IMR-90 (cell line): ENCODE results near the gene HYKK. TPM values are rescaled to one million over a fixed set of nuclear protein-coding genes. Genes with fewer than 3 reads are reported as not detected.
A peak's percentile ranks its signal among the peaks of the same experiment; 100 is the strongest.

ENCODE experiments used
- ATAC-seq: fragments of 200-7000 bp; cut with Tn5 transposase; 2 replicates; pipeline ENCODE4 v1.9.1; 2020; ENCODE audit warnings: low read depth, mild to moderate bottlenecking, moderate library complexity
- BruUV-seq: library from RNA; stranded (reverse); fragments of 400-500 nt; replicated peaks from 2 replicates; lab custom pipeline; 2021; lab: Mats Ljungman, UMichigan
- CTCF ChIA-PET: fragments of 300-600 bp; formaldehyde crosslinking; extraction: SDS; loops from one replicate; lab custom pipeline; 2021; ENCODE audit warnings: antibody characterized with exemption; lab: Yijun Ruan, JAX
- POLR2A ChIA-PET: fragments of 300-600 bp; sonication (Branson Sonifier 250); formaldehyde crosslinking; loops from one replicate; lab custom pipeline; 2022; ENCODE audit warnings: antibody characterized with exemption; ENCODE audit not compliant: unreplicated experiment; lab: Charles Lee
- DNase-seq: peaks from one replicate; pipeline ENCODE4 v3.0.0; 2013
- H2AFZ ChIP-seq: replicated peaks from 2 replicates; pipeline ENCODE3; 2013; ENCODE audit warnings: low read length, mild to moderate bottlenecking; ENCODE audit not compliant: poor library complexity
- H2AK5ac ChIP-seq: 2 replicates; pipeline ENCODE4 v1.6.1; 2013; ENCODE audit warnings: low read depth, low read length, inconsistent platforms
- H2AK9ac ChIP-seq: replicated peaks from 2 replicates; pipeline ENCODE3; 2013; ENCODE audit warnings: mild to moderate bottlenecking, low read depth, low read length, moderate library complexity; ENCODE audit not compliant: poor library complexity
- H2BK120ac ChIP-seq: 2 replicates; pipeline ENCODE4 v1.6.1; 2013; ENCODE audit warnings: low read depth, low read length, inconsistent platforms
- H2BK15ac ChIP-seq: 3 replicates; pipeline ENCODE4 v1.6.1; 2013; ENCODE audit warnings: low read depth, low read length, inconsistent platforms
- H2BK20ac ChIP-seq: 2 replicates; pipeline ENCODE4 v1.6.1; 2013; ENCODE audit warnings: low read depth, mild to moderate bottlenecking, inconsistent platforms, low read length, moderate library complexity
- H2BK5ac ChIP-seq: 2 replicates; pipeline ENCODE4 v1.6.1; 2013; ENCODE audit warnings: mild to moderate bottlenecking, low read depth, low read length, inconsistent platforms; ENCODE audit not compliant: poor library complexity, severe bottlenecking
- H3K14ac ChIP-seq: replicated peaks from 2 replicates; pipeline ENCODE4 v1.6.1; 2013; ENCODE audit warnings: low read depth, low read length, inconsistent platforms
- H3K18ac ChIP-seq: 2 replicates; pipeline ENCODE4 v1.6.1; 2013; ENCODE audit warnings: low read depth, low read length, control low read depth
- H3K23ac ChIP-seq: 2 replicates; pipeline ENCODE4 v1.6.1; 2013; ENCODE audit warnings: low read depth, low read length, inconsistent platforms
- H3K27ac ChIP-seq: 2 replicates; pipeline ENCODE4 v1.5.1; 2013; ENCODE audit warnings: mild to moderate bottlenecking, control low read depth, low read length; ENCODE audit not compliant: insufficient read depth
- H3K27me3 ChIP-seq: 2 replicates; pipeline ENCODE4 v1.6.1; 2013; ENCODE audit warnings: low read length; ENCODE audit not compliant: control insufficient read depth, insufficient read depth
- H3K36me3 ChIP-seq: 2 replicates; pipeline ENCODE4 v1.6.1; 2013; ENCODE audit warnings: low read length, mixed read lengths; ENCODE audit not compliant: control insufficient read depth, insufficient read depth
- H3K4ac ChIP-seq: 2 replicates; pipeline ENCODE4 v1.6.1; 2013; ENCODE audit warnings: low read depth, low read length, inconsistent platforms
- H3K4me1 ChIP-seq: 2 replicates; pipeline ENCODE4 v1.6.1; 2013; ENCODE audit warnings: low read length, mixed read lengths; ENCODE audit not compliant: control insufficient read depth, insufficient read depth
- H3K4me2 ChIP-seq: 2 replicates; pipeline ENCODE4 v1.6.1; 2013; ENCODE audit warnings: low read depth, mild to moderate bottlenecking, control low read depth, low read length, moderate library complexity
- H3K4me3 ChIP-seq: 2 replicates; pipeline ENCODE4 v1.5.1; 2013; ENCODE audit warnings: low read depth, mild to moderate bottlenecking, control low read depth, low read length, moderate library complexity; ENCODE audit not compliant: insufficient read depth
- H3K56ac ChIP-seq: 2 replicates; pipeline ENCODE4 v1.6.1; 2013; ENCODE audit warnings: low read length, inconsistent platforms; ENCODE audit not compliant: insufficient read depth; ENCODE audit errors: extremely low read depth
- H3K79me1 ChIP-seq, 2 experiments: 2 replicates each; pipeline ENCODE4 v1.6.1; 2013; ENCODE audit warnings: low read length in 2 of 2, inconsistent platforms in 1 of 2, low read depth in 1 of 2
- H3K9ac ChIP-seq: 2 replicates; pipeline ENCODE4 v1.6.1; 2013; ENCODE audit warnings: low read depth, low read length, control low read depth
- H3K9me1 ChIP-seq: 2 replicates; pipeline ENCODE4 v1.6.1; 2013; ENCODE audit warnings: low read length, inconsistent platforms; ENCODE audit not compliant: insufficient read depth
- H3K9me3 ChIP-seq: 2 replicates; pipeline ENCODE4 v1.6.1; 2013; ENCODE audit warnings: low read length; ENCODE audit not compliant: control insufficient read depth, insufficient read depth
- H4K20me1 ChIP-seq: 2 replicates; pipeline ENCODE4 v1.6.1; 2013; ENCODE audit warnings: low read length, inconsistent platforms; ENCODE audit not compliant: insufficient read depth
- H4K5ac ChIP-seq: 2 replicates; pipeline ENCODE4 v1.6.1; 2013; ENCODE audit warnings: mild to moderate bottlenecking, low read depth, low read length, control low read depth
- H4K8ac ChIP-seq, 2 experiments: 2 replicates each; pipeline ENCODE4 v1.6.1; 2013; ENCODE audit warnings: low read depth in 2 of 2, low read length in 2 of 2, control low read depth in 1 of 2, inconsistent platforms in 1 of 2
- H4K91ac ChIP-seq: 2 replicates; pipeline ENCODE4 v1.6.1; 2013; ENCODE audit warnings: low read depth, low read length, inconsistent platforms; ENCODE audit not compliant: insufficient read depth
- BHLHE40 ChIP-seq: fragments of 150-350 bp; IDR thresholded peaks from 2 replicates; pipeline ENCODE4 v1.6.1; 2016; ENCODE audit warnings: mild to moderate bottlenecking, low read depth, low read length
- CHD1 ChIP-seq: IDR thresholded peaks from 2 replicates; pipeline ENCODE4 v1.6.1; 2012; ENCODE audit warnings: low read depth, low read length, improper control_type of control experiment
- FOS ChIP-seq: fragments of 150-350 bp; IDR thresholded peaks from 2 replicates; pipeline ENCODE4 v1.6.1; 2016; ENCODE audit warnings: low read depth, low read length
- MAFK ChIP-seq: IDR thresholded peaks from 2 replicates; pipeline ENCODE4 v1.6.1; 2012; ENCODE audit warnings: low read depth, low read length, improper control_type of control experiment
- MAZ ChIP-seq: IDR thresholded peaks from 2 replicates; pipeline ENCODE4 v1.6.1; 2012; ENCODE audit warnings: low read depth, mild to moderate bottlenecking, low read length, improper control_type of control experiment, moderate library complexity, borderline replicate concordance
- MXI1 ChIP-seq: IDR thresholded peaks from 2 replicates; pipeline ENCODE4 v1.6.1; 2012; ENCODE audit warnings: low read depth, mild to moderate bottlenecking, low read length, moderate library complexity, borderline replicate concordance
- NFE2L2 ChIP-seq: fragments of 150-350 bp; IDR thresholded peaks from 2 replicates; pipeline ENCODE4 v1.6.1; 2016; ENCODE audit warnings: low read depth, mild to moderate bottlenecking, low read length
- POLR2A ChIP-seq: IDR thresholded peaks from 2 replicates; pipeline ENCODE4 v1.6.1; 2012; ENCODE audit warnings: mild to moderate bottlenecking, low read depth, low read length
- RAD21 ChIP-seq: IDR thresholded peaks from 2 replicates; pipeline ENCODE4 v1.6.1; 2012; ENCODE audit warnings: low read length, improper control_type of control experiment
- RCOR1 ChIP-seq: IDR thresholded peaks from 2 replicates; pipeline ENCODE4 v1.6.1; 2012; ENCODE audit warnings: mild to moderate bottlenecking, low read length, improper control_type of control experiment; ENCODE audit not compliant: insufficient replicate concordance
- RFX5 ChIP-seq: IDR thresholded peaks from 2 replicates; pipeline ENCODE4 v1.8.0; 2012; ENCODE audit warnings: low read depth, mild to moderate bottlenecking, low read length, moderate library complexity
- SMC3 ChIP-seq: fragments of 150-350 bp; IDR thresholded peaks from 2 replicates; pipeline ENCODE4 v1.6.1; 2016; ENCODE audit warnings: low read depth, mild to moderate bottlenecking, antibody characterized with exemption, low read length, moderate library complexity
- WGBS, 2 experiments: methylation state at CpG; one replicate each; pipeline versions ENCODE4 v1.1.5 to v1.1.7; 2013; ENCODE audit warnings: missing lambda C conversion rate in 2 of 2; ENCODE audit not compliant: insufficient read length in 1 of 2; ENCODE audit errors: extremely low coverage in 2 of 2; 5-methylcytosine and 5-hydroxymethylcytosine counted together
- dilution Hi-C: fragments of 300-500 bp; cut with HindIII; formaldehyde crosslinking; loops from one replicate; pipeline ENCODE4 v1.14.3; 2018; ENCODE audit warnings: low sequenced_read_pairs; ENCODE audit not compliant: unreplicated experiment
- in situ Hi-C: fragments of 300-500 bp; cut with MboI; formaldehyde crosslinking; loops from 3 replicates; pipeline ENCODE4 v1.14.3; 2019; ENCODE audit warnings: low sequenced_read_pairs, inconsistent platforms, mixed read lengths
- intact Hi-C: fragments of 100-400 bp; cut with micrococcal nuclease; formaldehyde crosslinking; loops from 2 replicates; pipeline ENCODE4 v1.10.0; 2022
- polyA plus RNA-seq, 3 experiments: library from polyadenylated mRNA; depleted of rRNA; stranded (reverse); fragments of >200 nt; gene quantifications; 2 replicates each; pipeline ENCODE4 v1.2.3, GENCODE V29; 2012; ENCODE audit warnings: low replicate concordance in 1 of 3
- total RNA-seq: library from RNA; depleted of rRNA; stranded (reverse); fragments of >200 nt; gene quantifications from 2 replicates; pipeline ENCODE4 v1.2.3, GENCODE V29; 2012
- TF ChIP-seq, protein P1 (sequence below): fragments of 150-350 bp; IDR thresholded peaks from 2 replicates; pipeline ENCODE4 v1.6.1; 2017; ENCODE audit warnings: mild to moderate bottlenecking, antibody characterized with exemption, low read length, low read depth
- TF ChIP-seq, protein P2 (sequence below): conservative IDR thresholded peaks from 2 replicates; pipeline ENCODE4 v1.5.1; 2012; ENCODE audit warnings: mild to moderate bottlenecking, low read depth, low read length, improper control_type of control experiment
- TF ChIP-seq, protein P3 (sequence below): fragments of 150-350 bp; IDR thresholded peaks from 2 replicates; pipeline ENCODE4 v1.6.1; 2016; ENCODE audit warnings: low read depth, mild to moderate bottlenecking, low read length, moderate library complexity, borderline replicate concordance

HYKK gene
- total and polyA plus RNA-seq, 2 of the 4 experiments (the other 2 are of a cell fraction) = 3.8 to 5.6 TPM

DNA sequence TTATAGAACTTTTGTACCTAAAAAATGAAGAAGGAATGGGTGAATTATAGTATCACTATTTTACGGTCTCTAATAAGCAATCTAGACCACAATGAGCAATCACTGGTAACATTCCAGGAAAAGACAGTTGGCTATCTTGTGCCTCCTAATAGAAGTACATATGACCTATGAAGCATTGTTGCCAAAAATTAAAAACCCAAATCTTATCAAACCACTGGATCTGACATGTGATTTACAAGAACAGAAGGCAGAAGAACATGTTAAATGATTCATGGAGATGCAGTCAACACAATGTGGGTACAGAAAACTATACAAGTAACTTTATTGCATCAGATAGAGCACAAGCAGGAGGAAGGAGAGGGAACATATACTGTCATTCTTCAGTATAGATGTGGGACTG lies 14.5 kb upstream of the HYKK start:
- Histone ChIP-seq H2BK15ac (no peak overlapping the region), H3K56ac (no peak overlapping the region), H2BK120ac (no peak overlapping the region), H3K36me3 (peaks cover 37% of the 10 kb centered on the region), H3K4me2 (no peak overlapping the region), H3K9ac (no peak overlapping the region), H2AFZ (no peak overlapping the region), H3K4ac (no peak overlapping the region), H3K4me1 (no peaks in the 10 kb centered on the region), H3K14ac (no peak overlapping the region), H2BK20ac (no peak overlapping the region), H3K9me1 (no peaks in the 10 kb centered on the region), H4K5ac (no peak overlapping the region), H4K8ac (no peak overlapping the region), H3K23ac (no peak overlapping the region), H3K4me3 (no peak overlapping the region), H3K79me1 (peaks cover 3% of the 10 kb centered on the region in 2 experiments; a peak in 2 of 4 replicates), H3K18ac (no peak overlapping the region), H2BK5ac (no peak overlapping the region), H3K9me3 (no peaks in the 10 kb centered on the region), H3K27ac (no peak overlapping the region), H2AK5ac (no peak overlapping the region), H4K91ac (no peak overlapping the region), H3K27me3 (no peaks in the 10 kb centered on the region), H4K20me1 (no peaks in the 10 kb centered on the region), H2AK9ac (no peak overlapping the region)
- no CpG with 5 or more reads among the region's 1 CpG for WGBS, 2 experiments
- in situ Hi-C loops = no loop called here
- dilution Hi-C loops = no loop called here
- POLR2A ChIA-PET = no interaction called here
- intact Hi-C loops = no loop called here
- TF ChIP-seq, protein P1, sequence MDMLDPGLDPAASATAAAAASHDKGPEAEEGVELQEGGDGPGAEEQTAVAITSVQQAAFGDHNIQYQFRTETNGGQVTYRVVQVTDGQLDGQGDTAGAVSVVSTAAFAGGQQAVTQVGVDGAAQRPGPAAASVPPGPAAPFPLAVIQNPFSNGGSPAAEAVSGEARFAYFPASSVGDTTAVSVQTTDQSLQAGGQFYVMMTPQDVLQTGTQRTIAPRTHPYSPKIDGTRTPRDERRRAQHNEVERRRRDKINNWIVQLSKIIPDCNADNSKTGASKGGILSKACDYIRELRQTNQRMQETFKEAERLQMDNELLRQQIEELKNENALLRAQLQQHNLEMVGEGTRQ = no peak
- TF ChIP-seq, protein P2, sequence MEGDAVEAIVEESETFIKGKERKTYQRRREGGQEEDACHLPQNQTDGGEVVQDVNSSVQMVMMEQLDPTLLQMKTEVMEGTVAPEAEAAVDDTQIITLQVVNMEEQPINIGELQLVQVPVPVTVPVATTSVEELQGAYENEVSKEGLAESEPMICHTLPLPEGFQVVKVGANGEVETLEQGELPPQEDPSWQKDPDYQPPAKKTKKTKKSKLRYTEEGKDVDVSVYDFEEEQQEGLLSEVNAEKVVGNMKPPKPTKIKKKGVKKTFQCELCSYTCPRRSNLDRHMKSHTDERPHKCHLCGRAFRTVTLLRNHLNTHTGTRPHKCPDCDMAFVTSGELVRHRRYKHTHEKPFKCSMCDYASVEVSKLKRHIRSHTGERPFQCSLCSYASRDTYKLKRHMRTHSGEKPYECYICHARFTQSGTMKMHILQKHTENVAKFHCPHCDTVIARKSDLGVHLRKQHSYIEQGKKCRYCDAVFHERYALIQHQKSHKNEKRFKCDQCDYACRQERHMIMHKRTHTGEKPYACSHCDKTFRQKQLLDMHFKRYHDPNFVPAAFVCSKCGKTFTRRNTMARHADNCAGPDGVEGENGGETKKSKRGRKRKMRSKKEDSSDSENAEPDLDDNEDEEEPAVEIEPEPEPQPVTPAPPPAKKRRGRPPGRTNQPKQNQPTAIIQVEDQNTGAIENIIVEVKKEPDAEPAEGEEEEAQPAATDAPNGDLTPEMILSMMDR = no peak
- TF ChIP-seq FOS (no peak), POLR2A (no peak), RFX5 (no peak), SMC3 (no peak), MAFK (no peak), BHLHE40 (no peak), MAZ (no peak), RAD21 (no peak), RCOR1 (no peak), MXI1 (no peak), NFE2L2 (no peak), CHD1 (no peak)
- TF ChIP-seq, protein P3, sequence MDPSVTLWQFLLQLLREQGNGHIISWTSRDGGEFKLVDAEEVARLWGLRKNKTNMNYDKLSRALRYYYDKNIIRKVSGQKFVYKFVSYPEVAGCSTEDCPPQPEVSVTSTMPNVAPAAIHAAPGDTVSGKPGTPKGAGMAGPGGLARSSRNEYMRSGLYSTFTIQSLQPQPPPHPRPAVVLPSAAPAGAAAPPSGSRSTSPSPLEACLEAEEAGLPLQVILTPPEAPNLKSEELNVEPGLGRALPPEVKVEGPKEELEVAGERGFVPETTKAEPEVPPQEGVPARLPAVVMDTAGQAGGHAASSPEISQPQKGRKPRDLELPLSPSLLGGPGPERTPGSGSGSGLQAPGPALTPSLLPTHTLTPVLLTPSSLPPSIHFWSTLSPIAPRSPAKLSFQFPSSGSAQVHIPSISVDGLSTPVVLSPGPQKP = no peak
- peak; percentile 16 for DNase-seq
- no peak for ATAC-seq
- no TSS peak for BruUV-seq
- CTCF ChIA-PET = no interaction called here
